ACHN (cell line): Measurements from ENCODE around the gene SULT2B1.

Experiments
- DNase-seq: peaks from one replicate; pipeline ENCODE4 v3.0.0-alpha.2; 2015
- in situ Hi-C: cut with HindIII; loops from 2 replicates; pipeline ENCODE4 v1.10.0; 2017; ENCODE audit warnings: low sequenced_read_pairs, low pct_ligation_motif_present, low pct_unique_long_range_greater_than_20kb

The SULT2B1 gene

GRCh38 chr19:48613852-48614435 lies 62.0 kb downstream of the SULT2B1 start:
- in situ Hi-C loops = no loop called here
- DNase-seq = no peak

GRCh38 chr19:48614436-48615230 lies 62.7 kb downstream of the SULT2B1 start, which contains the start of gene FAM83E:
Gene FAM83E (minus strand): TSS chr19:48615076. CDS start chr19:48613372, 1,704 bp downstream.
- in situ Hi-C loops = no loop called here
- no peak for DNase-seq

- DNase-seq = no peak
- in situ Hi-C loops = no loop called here
These were observed 63.5 kb downstream of the SULT2B1 start for GRCh38 chr19:48615231-48616040.

- DNase-seq = no peak
- in situ Hi-C loops = no loop called here
These were observed 64.1 kb downstream of the SULT2B1 start for GRCh38 chr19:48616041-48616436.

- in situ Hi-C loops = no loop called here
These were observed 64.6 kb downstream of the SULT2B1 start for GRCh38 chr19:48616491-48617056.

GRCh38 chr19:48617146-48617937 lies 65.4 kb downstream of the SULT2B1 start:
- in situ Hi-C loops = no loop called here
- no peak for DNase-seq

More at GRCh38 chr19:48616491-48617056, 64.6 kb downstream of the SULT2B1 start:
- no peak for DNase-seq

- in situ Hi-C loops = no loop called here
- DNase-seq = no peak
These were observed 66.4 kb downstream of the SULT2B1 start for GRCh38 chr19:48618278-48618915.

- in situ Hi-C loops = no loop called here
- peak; percentile 98 for DNase-seq
These were observed 67.1 kb downstream of the SULT2B1 start, which contains the start of the genes RPL18 and SPHK2 for GRCh38 chr19:48618916-48619691. Gene RPL18 (minus strand): TSS chr19:48619178. CDS start chr19:48619143, 35 bp downstream. Gene SPHK2 (plus strand): TSS chr19:48619506. CDS start chr19:48620515, 1,009 bp downstream.

GRCh38 chr19:48619692-48620585 lies 68.0 kb downstream of the SULT2B1 start:
- no peak for DNase-seq
- in situ Hi-C loops = no loop called here

GRCh38 chr19:48623556-48624066 lies 71.6 kb downstream of the SULT2B1 start:
- no peak for DNase-seq
- in situ Hi-C loops = no loop called here

- in situ Hi-C loops = no loop called here
- peak; percentile 94 for DNase-seq
These were observed 72.2 kb downstream of the SULT2B1 start for GRCh38 chr19:48624067-48624594.

GRCh38 chr19:48624791-48625723 lies 73.1 kb downstream of the SULT2B1 start:
- no peak for DNase-seq
- in situ Hi-C loops = no loop called here

- DNase-seq = no peak
- in situ Hi-C loops = no loop called here
These were observed 73.9 kb downstream of the SULT2B1 start for GRCh38 chr19:48625891-48626327.

- in situ Hi-C loops = no loop called here
- peak; percentile 28 for DNase-seq
These were observed 75.4 kb downstream of the SULT2B1 start for GRCh38 chr19:48627201-48627864.
